ENCODE measurements around the gene OPRD1. TPM values are rescaled to one million over a fixed set of nuclear protein-coding genes. Genes with fewer than 3 reads are reported as not detected.

The OPRD1 gene
- total and polyA plus RNA-seq, 4 donors, result 0.01 TPM; not detected in 3

DNA sequence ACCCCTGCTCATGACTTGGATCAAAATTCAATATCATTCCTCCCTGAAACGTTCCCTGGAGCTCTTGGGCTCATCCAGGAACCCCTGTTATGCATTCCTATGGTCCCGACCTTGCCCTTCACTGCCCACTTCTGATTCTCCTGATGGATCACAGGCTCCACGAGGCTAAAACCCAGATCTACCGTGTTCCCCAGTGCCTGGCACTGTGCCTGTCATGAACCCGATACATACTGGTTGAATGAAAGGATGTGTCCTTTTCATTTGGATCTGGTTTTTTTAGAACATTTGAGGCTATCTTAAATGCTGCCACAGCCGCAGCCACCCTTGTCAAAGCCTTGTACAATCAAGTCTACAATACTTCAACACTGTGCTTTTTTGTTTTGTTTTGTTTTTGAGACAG lies 22.2 kb upstream of the OPRD1 start:
- Histone ChIP-seq H3K9ac (ENCODE audit: low read depth in 1 of 2, low read length in 2 of 2) (no peak overlapping the region), H3K9me3 (ENCODE audit: control insufficient read depth in 4 of 4, low read length in 3 of 4) (no peaks in the 10 kb centered on the region), H3K27me3 (ENCODE audit: control insufficient read depth in 4 of 4, insufficient read depth in 4 of 4, low read length in 3 of 4) (no peaks in the 10 kb centered on the region), H3K36me3 (ENCODE audit: control insufficient read depth in 4 of 4, insufficient read depth in 3 of 4, low read depth in 1 of 4, low read length in 3 of 4) (no peaks in the 10 kb centered on the region), H3K27ac (ENCODE audit: low read depth in 1 of 2, low read length in 2 of 2) (no peak overlapping the region), H3K4me1 (ENCODE audit: control insufficient read depth in 4 of 4, insufficient read depth in 4 of 4, low read length in 3 of 4) (peaks cover 0 to 5% (median under 1%) of the 10 kb centered on the region in 4 donors), H3K4me3 (ENCODE audit: low read depth in 1 of 3, low read length in 3 of 3) (no peak overlapping the region)
- WGBS, result 83% methylated on average over 6 of the region's 6 CpGs
- no peak for TF ChIP-seq GABPA (IDR thresholded peaks at IDR 0.05 in 1 of 2, conservative IDR thresholded peaks at IDR 0.05 in 1 of 2)
- TF ChIP-seq YY1 (IDR thresholded peaks at IDR 0.05), result no peak
- TF ChIP-seq, protein P1, sequence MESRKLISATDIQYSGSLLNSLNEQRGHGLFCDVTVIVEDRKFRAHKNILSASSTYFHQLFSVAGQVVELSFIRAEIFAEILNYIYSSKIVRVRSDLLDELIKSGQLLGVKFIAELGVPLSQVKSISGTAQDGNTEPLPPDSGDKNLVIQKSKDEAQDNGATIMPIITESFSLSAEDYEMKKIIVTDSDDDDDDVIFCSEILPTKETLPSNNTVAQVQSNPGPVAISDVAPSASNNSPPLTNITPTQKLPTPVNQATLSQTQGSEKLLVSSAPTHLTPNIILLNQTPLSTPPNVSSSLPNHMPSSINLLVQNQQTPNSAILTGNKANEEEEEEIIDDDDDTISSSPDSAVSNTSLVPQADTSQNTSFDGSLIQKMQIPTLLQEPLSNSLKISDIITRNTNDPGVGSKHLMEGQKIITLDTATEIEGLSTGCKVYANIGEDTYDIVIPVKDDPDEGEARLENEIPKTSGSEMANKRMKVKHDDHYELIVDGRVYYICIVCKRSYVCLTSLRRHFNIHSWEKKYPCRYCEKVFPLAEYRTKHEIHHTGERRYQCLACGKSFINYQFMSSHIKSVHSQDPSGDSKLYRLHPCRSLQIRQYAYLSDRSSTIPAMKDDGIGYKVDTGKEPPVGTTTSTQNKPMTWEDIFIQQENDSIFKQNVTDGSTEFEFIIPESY (IDR thresholded peaks at IDR 0.05), result no peak
- no peak for TF ChIP-seq FOXA1 (IDR thresholded peaks at IDR 0.05)
- no peak for TF ChIP-seq FOXA2 (IDR thresholded peaks at IDR 0.05)
- no peak for TF ChIP-seq NR2F2 (IDR thresholded peaks at IDR 0.05)
- TF ChIP-seq ATF3 (IDR thresholded peaks at IDR 0.05), result no peak
- TF ChIP-seq, protein P2, sequence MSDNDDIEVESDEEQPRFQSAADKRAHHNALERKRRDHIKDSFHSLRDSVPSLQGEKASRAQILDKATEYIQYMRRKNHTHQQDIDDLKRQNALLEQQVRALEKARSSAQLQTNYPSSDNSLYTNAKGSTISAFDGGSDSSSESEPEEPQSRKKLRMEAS (IDR thresholded peaks at IDR 0.05), result no peak
- TF ChIP-seq JUND (IDR thresholded peaks at IDR 0.05), result no peak
- TF ChIP-seq, protein P3, sequence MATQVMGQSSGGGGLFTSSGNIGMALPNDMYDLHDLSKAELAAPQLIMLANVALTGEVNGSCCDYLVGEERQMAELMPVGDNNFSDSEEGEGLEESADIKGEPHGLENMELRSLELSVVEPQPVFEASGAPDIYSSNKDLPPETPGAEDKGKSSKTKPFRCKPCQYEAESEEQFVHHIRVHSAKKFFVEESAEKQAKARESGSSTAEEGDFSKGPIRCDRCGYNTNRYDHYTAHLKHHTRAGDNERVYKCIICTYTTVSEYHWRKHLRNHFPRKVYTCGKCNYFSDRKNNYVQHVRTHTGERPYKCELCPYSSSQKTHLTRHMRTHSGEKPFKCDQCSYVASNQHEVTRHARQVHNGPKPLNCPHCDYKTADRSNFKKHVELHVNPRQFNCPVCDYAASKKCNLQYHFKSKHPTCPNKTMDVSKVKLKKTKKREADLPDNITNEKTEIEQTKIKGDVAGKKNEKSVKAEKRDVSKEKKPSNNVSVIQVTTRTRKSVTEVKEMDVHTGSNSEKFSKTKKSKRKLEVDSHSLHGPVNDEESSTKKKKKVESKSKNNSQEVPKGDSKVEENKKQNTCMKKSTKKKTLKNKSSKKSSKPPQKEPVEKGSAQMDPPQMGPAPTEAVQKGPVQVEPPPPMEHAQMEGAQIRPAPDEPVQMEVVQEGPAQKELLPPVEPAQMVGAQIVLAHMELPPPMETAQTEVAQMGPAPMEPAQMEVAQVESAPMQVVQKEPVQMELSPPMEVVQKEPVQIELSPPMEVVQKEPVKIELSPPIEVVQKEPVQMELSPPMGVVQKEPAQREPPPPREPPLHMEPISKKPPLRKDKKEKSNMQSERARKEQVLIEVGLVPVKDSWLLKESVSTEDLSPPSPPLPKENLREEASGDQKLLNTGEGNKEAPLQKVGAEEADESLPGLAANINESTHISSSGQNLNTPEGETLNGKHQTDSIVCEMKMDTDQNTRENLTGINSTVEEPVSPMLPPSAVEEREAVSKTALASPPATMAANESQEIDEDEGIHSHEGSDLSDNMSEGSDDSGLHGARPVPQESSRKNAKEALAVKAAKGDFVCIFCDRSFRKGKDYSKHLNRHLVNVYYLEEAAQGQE (IDR thresholded peaks at IDR 0.05), result no peak
- no peak for TF ChIP-seq HNF4A (conservative IDR thresholded peaks at IDR 0.05)
- no peak for TF ChIP-seq EGR1 (IDR thresholded peaks at IDR 0.05; ENCODE audit: low read depth in 2 of 2)
- no peak for TF ChIP-seq SP1 (IDR thresholded peaks at IDR 0.05)
- TF ChIP-seq TAF1 (conservative IDR thresholded peaks at IDR 0.05), result no peak
- no peak for TF ChIP-seq HNF4G (IDR thresholded peaks at IDR 0.05)
- TF ChIP-seq RAD21 (IDR thresholded peaks at IDR 0.05), result no peak
- no peak for DNase-seq (ENCODE audit: low spot score)

GRCh38 chr1:28790377-28791035 lies 21.5 kb upstream of the OPRD1 start:
- Histone ChIP-seq H3K36me3 (ENCODE audit: control insufficient read depth in 4 of 4, insufficient read depth in 3 of 4, low read depth in 1 of 4, low read length in 3 of 4) (no peaks in the 10 kb centered on the region), H3K4me3 (ENCODE audit: low read depth in 1 of 3, low read length in 3 of 3) (no peak overlapping the region), H3K27ac (ENCODE audit: low read depth in 1 of 2, low read length in 2 of 2) (no peak overlapping the region), H3K4me1 (ENCODE audit: control insufficient read depth in 4 of 4, insufficient read depth in 4 of 4, low read length in 3 of 4) (peaks cover 0 to 2% (median 0%) of the 10 kb centered on the region in 4 donors), H3K9me3 (ENCODE audit: control insufficient read depth in 4 of 4, low read length in 3 of 4) (no peaks in the 10 kb centered on the region), H3K27me3 (ENCODE audit: control insufficient read depth in 4 of 4, insufficient read depth in 4 of 4, low read length in 3 of 4) (no peaks in the 10 kb centered on the region), H3K9ac (ENCODE audit: low read depth in 1 of 2, low read length in 2 of 2) (no peak overlapping the region)
- WGBS, result 77% methylated on average over 12 of the region's 12 CpGs
- DNase-seq (ENCODE audit: low spot score), result no peak
- no peak for TF ChIP-seq CTCF (IDR thresholded peaks at IDR 0.05; ENCODE audit: low read depth, low read length, missing input control)
- TF ChIP-seq, protein P1 (IDR thresholded peaks at IDR 0.05), result no peak
- TF ChIP-seq, protein P3 (IDR thresholded peaks at IDR 0.05), result no peak
- no peak for TF ChIP-seq HNF4A (conservative IDR thresholded peaks at IDR 0.05)
- no peak for TF ChIP-seq SP1 (IDR thresholded peaks at IDR 0.05)
- TF ChIP-seq, protein P2 (IDR thresholded peaks at IDR 0.05), result no peak
- no peak for TF ChIP-seq RAD21 (IDR thresholded peaks at IDR 0.05)
- no peak for TF ChIP-seq NR2F2 (IDR thresholded peaks at IDR 0.05)
- no peak for TF ChIP-seq GABPA (IDR thresholded peaks at IDR 0.05 in 1 of 2, conservative IDR thresholded peaks at IDR 0.05 in 1 of 2)
- TF ChIP-seq EGR1 (IDR thresholded peaks at IDR 0.05; ENCODE audit: low read depth in 2 of 2), result no peak
